NK-92 (cell line): Measurements from ENCODE around the gene PIGQ.

Source experiments
- DNase-seq: peaks from one replicate; lab custom pipeline; 2025; ENCODE audit not compliant: unreplicated experiment; lab: John Stamatoyannopoulos, UW

Gene PIGQ

GRCh38 chr16:534135-534534, 35.6 kb upstream of the PIGQ start:
- no peak for DNase-seq

- no peak for DNase-seq
Observed at GRCh38 chr16:534856-535445, 34.8 kb upstream of the PIGQ start.

GRCh38 chr16:535446-536405, 34.0 kb upstream of the PIGQ start:
- DNase-seq, result no peak

GRCh38 chr16:536746-537145, 33.0 kb upstream of the PIGQ start:
- DNase-seq, result no peak

GRCh38 chr16:537415-538335, 32.1 kb upstream of the PIGQ start:
- no peak for DNase-seq

- no peak for DNase-seq
Observed at GRCh38 chr16:539901-540530, 29.8 kb upstream of the PIGQ start.

- no peak for DNase-seq
Observed at GRCh38 chr16:540645-541340, 29.0 kb upstream of the PIGQ start.

GRCh38 chr16:543301-544164, 26.2 kb upstream of the PIGQ start:
- DNase-seq, result no peak

GRCh38 chr16:544517-544916, 25.3 kb upstream of the PIGQ start:
- DNase-seq, result no peak

- no peak for DNase-seq
Observed at GRCh38 chr16:546909-547770, 22.6 kb upstream of the PIGQ start.

- DNase-seq, result no peak
Observed at GRCh38 chr16:548586-548985, 21.2 kb upstream of the PIGQ start.

- no peak for DNase-seq
Observed at GRCh38 chr16:549544-550263, 20.1 kb upstream of the PIGQ start.

GRCh38 chr16:551210-551609, 18.6 kb upstream of the PIGQ start:
- no peak for DNase-seq

GRCh38 chr16:552171-552570, 17.6 kb upstream of the PIGQ start:
- no peak for DNase-seq

- no peak for DNase-seq
Observed at GRCh38 chr16:553601-554296, 16.0 kb upstream of the PIGQ start.

- DNase-seq, result no peak
Observed at GRCh38 chr16:554297-554621, 15.5 kb upstream of the PIGQ start.

GRCh38 chr16:554640-555365, 15.0 kb upstream of the PIGQ start:
- DNase-seq, result no peak
